Subcutaneous adipose tissue (tissue), 4 donors: ENCODE measurements around the gene NKAIN2. TPM values are rescaled to one million over a fixed set of nuclear protein-coding genes. Genes with fewer than 3 reads are reported as not detected.

Source experiments
- CTCF ChIP-seq: fragments of 450-650 bp; IDR thresholded peaks from one replicate; pipeline ENCODE4 v1.5.1; 2016; ENCODE audit warnings: low read depth, mild to moderate bottlenecking, control low read depth, antibody characterized with exemption, moderate library complexity
- total RNA-seq, 4 donors: library from RNA; depleted of rRNA; stranded (reverse); fragments of >200 nt; gene quantifications; one replicate each; pipeline ENCODE4 v1.1.0, GENCODE V29; 2016

NKAIN2 gene
- total RNA-seq, 4 donors from 2014 or later: not detected

- no peak for TF ChIP-seq CTCF
Observed at GRCh38 chr6:124748778-124749177, 945.1 kb downstream of the NKAIN2 start.

GRCh38 chr6:124753001-124753400, 949.3 kb downstream of the NKAIN2 start:
- TF ChIP-seq CTCF: no peak

- TF ChIP-seq CTCF: no peak
Observed at GRCh38 chr6:124753562-124754105, 950.0 kb downstream of the NKAIN2 start.

- no peak for TF ChIP-seq CTCF
Observed at GRCh38 chr6:124755321-124755720, 951.7 kb downstream of the NKAIN2 start.

- no peak for TF ChIP-seq CTCF
Observed at GRCh38 chr6:124757560-124757959, 953.9 kb downstream of the NKAIN2 start.

GRCh38 chr6:124758663-124759062, 955.0 kb downstream of the NKAIN2 start:
- TF ChIP-seq CTCF: no peak

- no peak for TF ChIP-seq CTCF
Observed at GRCh38 chr6:124765280-124765679, 961.6 kb downstream of the NKAIN2 start.
